ENCODE measurements around the gene RSRC1.

DNA sequence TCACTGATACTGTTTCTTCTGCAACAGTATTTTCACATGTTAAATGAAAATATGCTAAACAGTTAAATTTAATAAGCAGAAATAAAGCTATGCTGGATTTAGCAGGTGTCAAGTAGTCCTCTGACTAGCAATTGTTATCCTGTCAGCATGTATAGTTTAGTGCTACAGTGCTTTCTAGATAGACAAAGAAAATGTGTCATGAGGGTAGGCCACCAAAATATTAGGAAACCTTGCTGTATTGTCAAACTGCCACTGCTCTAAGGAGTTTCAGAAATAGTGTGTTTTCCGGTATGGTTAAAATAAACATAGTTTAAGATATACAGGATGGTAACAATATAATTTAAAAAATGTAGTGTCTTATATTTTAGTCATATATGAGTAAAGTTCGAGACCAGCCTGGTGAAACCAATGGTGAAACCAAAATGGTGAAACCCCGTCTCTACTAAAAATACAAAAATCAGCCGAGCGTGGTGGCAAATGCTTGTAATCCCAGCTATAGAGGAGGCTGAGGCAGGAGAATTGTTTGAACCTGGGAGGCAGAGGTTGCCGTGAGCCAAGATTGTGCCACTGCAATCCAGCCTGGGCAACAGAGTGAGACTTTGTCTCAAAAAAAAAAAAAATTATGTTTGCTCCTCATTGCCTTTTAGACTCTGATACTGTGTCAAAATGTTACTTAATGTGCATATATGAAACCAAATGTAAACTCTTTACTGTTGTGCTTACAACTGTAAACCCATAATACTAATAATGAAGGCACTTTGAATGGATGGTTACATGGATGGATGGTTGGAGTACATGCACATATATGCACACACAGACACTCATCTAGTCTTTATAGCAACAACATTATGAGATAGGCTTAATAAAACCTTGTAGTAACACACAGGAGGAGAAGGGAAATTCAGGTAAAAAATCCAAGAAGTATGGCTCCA is 204.8 kb downstream of the RSRC1 start:
- TF ChIP-seq, protein P1, sequence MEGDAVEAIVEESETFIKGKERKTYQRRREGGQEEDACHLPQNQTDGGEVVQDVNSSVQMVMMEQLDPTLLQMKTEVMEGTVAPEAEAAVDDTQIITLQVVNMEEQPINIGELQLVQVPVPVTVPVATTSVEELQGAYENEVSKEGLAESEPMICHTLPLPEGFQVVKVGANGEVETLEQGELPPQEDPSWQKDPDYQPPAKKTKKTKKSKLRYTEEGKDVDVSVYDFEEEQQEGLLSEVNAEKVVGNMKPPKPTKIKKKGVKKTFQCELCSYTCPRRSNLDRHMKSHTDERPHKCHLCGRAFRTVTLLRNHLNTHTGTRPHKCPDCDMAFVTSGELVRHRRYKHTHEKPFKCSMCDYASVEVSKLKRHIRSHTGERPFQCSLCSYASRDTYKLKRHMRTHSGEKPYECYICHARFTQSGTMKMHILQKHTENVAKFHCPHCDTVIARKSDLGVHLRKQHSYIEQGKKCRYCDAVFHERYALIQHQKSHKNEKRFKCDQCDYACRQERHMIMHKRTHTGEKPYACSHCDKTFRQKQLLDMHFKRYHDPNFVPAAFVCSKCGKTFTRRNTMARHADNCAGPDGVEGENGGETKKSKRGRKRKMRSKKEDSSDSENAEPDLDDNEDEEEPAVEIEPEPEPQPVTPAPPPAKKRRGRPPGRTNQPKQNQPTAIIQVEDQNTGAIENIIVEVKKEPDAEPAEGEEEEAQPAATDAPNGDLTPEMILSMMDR (IDR thresholded peaks at IDR 0.05; ENCODE audit: low read length): no peak
- no peak for TF ChIP-seq EZH2 (IDR thresholded peaks at IDR 0.05; ENCODE audit: borderline replicate concordance, low read length)
